IMR-90 (cell line): Measurements from ENCODE around the gene TMEM163. TPM values are rescaled to one million over a fixed set of nuclear protein-coding genes. Genes with fewer than 3 reads are reported as not detected.

Experiments
- ATAC-seq: fragments of 200-7000 bp; cut with Tn5 transposase; 2 replicates; pipeline ENCODE4 v1.9.1; 2020; ENCODE audit warnings: low read depth, mild to moderate bottlenecking, moderate library complexity
- BruUV-seq: library from RNA; stranded (reverse); fragments of 400-500 nt; replicated peaks from 2 replicates; lab custom pipeline; 2021; lab: Mats Ljungman, UMichigan
- CTCF ChIA-PET: fragments of 300-600 bp; formaldehyde crosslinking; extraction: SDS; loops from one replicate; lab custom pipeline; 2021; ENCODE audit warnings: antibody characterized with exemption; lab: Yijun Ruan, JAX
- POLR2A ChIA-PET: fragments of 300-600 bp; sonication (Branson Sonifier 250); formaldehyde crosslinking; loops from one replicate; lab custom pipeline; 2022; ENCODE audit warnings: antibody characterized with exemption; ENCODE audit not compliant: unreplicated experiment; lab: Charles Lee
- DNase-seq: peaks from one replicate; pipeline ENCODE4 v3.0.0; 2013
- H2AFZ ChIP-seq: replicated peaks from 2 replicates; pipeline ENCODE3; 2013; ENCODE audit warnings: low read length, mild to moderate bottlenecking; ENCODE audit not compliant: poor library complexity
- H2AK5ac ChIP-seq: 2 replicates; pipeline ENCODE4 v1.6.1; 2013; ENCODE audit warnings: low read depth, low read length, inconsistent platforms
- H2AK9ac ChIP-seq: replicated peaks from 2 replicates; pipeline ENCODE3; 2013; ENCODE audit warnings: mild to moderate bottlenecking, low read depth, low read length, moderate library complexity; ENCODE audit not compliant: poor library complexity
- H2BK120ac ChIP-seq: 2 replicates; pipeline ENCODE4 v1.6.1; 2013; ENCODE audit warnings: low read depth, low read length, inconsistent platforms
- H2BK15ac ChIP-seq: 3 replicates; pipeline ENCODE4 v1.6.1; 2013; ENCODE audit warnings: low read depth, low read length, inconsistent platforms
- H2BK20ac ChIP-seq: 2 replicates; pipeline ENCODE4 v1.6.1; 2013; ENCODE audit warnings: low read depth, mild to moderate bottlenecking, inconsistent platforms, low read length, moderate library complexity
- H2BK5ac ChIP-seq: 2 replicates; pipeline ENCODE4 v1.6.1; 2013; ENCODE audit warnings: mild to moderate bottlenecking, low read depth, low read length, inconsistent platforms; ENCODE audit not compliant: poor library complexity, severe bottlenecking
- H3K14ac ChIP-seq: replicated peaks from 2 replicates; pipeline ENCODE4 v1.6.1; 2013; ENCODE audit warnings: low read depth, low read length, inconsistent platforms
- H3K18ac ChIP-seq: 2 replicates; pipeline ENCODE4 v1.6.1; 2013; ENCODE audit warnings: low read depth, low read length, control low read depth
- H3K23ac ChIP-seq: 2 replicates; pipeline ENCODE4 v1.6.1; 2013; ENCODE audit warnings: low read depth, low read length, inconsistent platforms
- H3K27ac ChIP-seq: 2 replicates; pipeline ENCODE4 v1.5.1; 2013; ENCODE audit warnings: mild to moderate bottlenecking, control low read depth, low read length; ENCODE audit not compliant: insufficient read depth
- H3K27me3 ChIP-seq: 2 replicates; pipeline ENCODE4 v1.6.1; 2013; ENCODE audit warnings: low read length; ENCODE audit not compliant: control insufficient read depth, insufficient read depth
- H3K36me3 ChIP-seq: 2 replicates; pipeline ENCODE4 v1.6.1; 2013; ENCODE audit warnings: low read length, mixed read lengths; ENCODE audit not compliant: control insufficient read depth, insufficient read depth
- H3K4ac ChIP-seq: 2 replicates; pipeline ENCODE4 v1.6.1; 2013; ENCODE audit warnings: low read depth, low read length, inconsistent platforms
- H3K4me1 ChIP-seq: 2 replicates; pipeline ENCODE4 v1.6.1; 2013; ENCODE audit warnings: low read length, mixed read lengths; ENCODE audit not compliant: control insufficient read depth, insufficient read depth
- H3K4me2 ChIP-seq: 2 replicates; pipeline ENCODE4 v1.6.1; 2013; ENCODE audit warnings: low read depth, mild to moderate bottlenecking, control low read depth, low read length, moderate library complexity
- H3K4me3 ChIP-seq: 2 replicates; pipeline ENCODE4 v1.5.1; 2013; ENCODE audit warnings: low read depth, mild to moderate bottlenecking, control low read depth, low read length, moderate library complexity; ENCODE audit not compliant: insufficient read depth
- H3K56ac ChIP-seq: 2 replicates; pipeline ENCODE4 v1.6.1; 2013; ENCODE audit warnings: low read length, inconsistent platforms; ENCODE audit not compliant: insufficient read depth; ENCODE audit errors: extremely low read depth
- H3K79me1 ChIP-seq, 2 experiments: 2 replicates each; pipeline ENCODE4 v1.6.1; 2013; ENCODE audit warnings: low read length in 2 of 2, inconsistent platforms in 1 of 2, low read depth in 1 of 2
- H3K9ac ChIP-seq: 2 replicates; pipeline ENCODE4 v1.6.1; 2013; ENCODE audit warnings: low read depth, low read length, control low read depth
- H3K9me1 ChIP-seq: 2 replicates; pipeline ENCODE4 v1.6.1; 2013; ENCODE audit warnings: low read length, inconsistent platforms; ENCODE audit not compliant: insufficient read depth
- H3K9me3 ChIP-seq: 2 replicates; pipeline ENCODE4 v1.6.1; 2013; ENCODE audit warnings: low read length; ENCODE audit not compliant: control insufficient read depth, insufficient read depth
- H4K20me1 ChIP-seq: 2 replicates; pipeline ENCODE4 v1.6.1; 2013; ENCODE audit warnings: low read length, inconsistent platforms; ENCODE audit not compliant: insufficient read depth
- H4K5ac ChIP-seq: 2 replicates; pipeline ENCODE4 v1.6.1; 2013; ENCODE audit warnings: mild to moderate bottlenecking, low read depth, low read length, control low read depth
- H4K8ac ChIP-seq, 2 experiments: 2 replicates each; pipeline ENCODE4 v1.6.1; 2013; ENCODE audit warnings: low read depth in 2 of 2, low read length in 2 of 2, control low read depth in 1 of 2, inconsistent platforms in 1 of 2
- H4K91ac ChIP-seq: 2 replicates; pipeline ENCODE4 v1.6.1; 2013; ENCODE audit warnings: low read depth, low read length, inconsistent platforms; ENCODE audit not compliant: insufficient read depth
- CEBPB ChIP-seq: IDR thresholded peaks from 2 replicates; pipeline ENCODE4 v1.6.1; 2012; ENCODE audit warnings: low read depth, low read length, improper control_type of control experiment
- CHD1 ChIP-seq: IDR thresholded peaks from 2 replicates; pipeline ENCODE4 v1.6.1; 2012; ENCODE audit warnings: low read depth, low read length, improper control_type of control experiment
- CTCF ChIP-seq: conservative IDR thresholded peaks from 2 replicates; pipeline ENCODE4 v1.5.1; 2012; ENCODE audit warnings: mild to moderate bottlenecking, low read depth, low read length, improper control_type of control experiment
- FOS ChIP-seq: fragments of 150-350 bp; IDR thresholded peaks from 2 replicates; pipeline ENCODE4 v1.6.1; 2016; ENCODE audit warnings: low read depth, low read length
- MAZ ChIP-seq: IDR thresholded peaks from 2 replicates; pipeline ENCODE4 v1.6.1; 2012; ENCODE audit warnings: low read depth, mild to moderate bottlenecking, low read length, improper control_type of control experiment, moderate library complexity, borderline replicate concordance
- MXI1 ChIP-seq: IDR thresholded peaks from 2 replicates; pipeline ENCODE4 v1.6.1; 2012; ENCODE audit warnings: low read depth, mild to moderate bottlenecking, low read length, moderate library complexity, borderline replicate concordance
- NFE2L2 ChIP-seq: fragments of 150-350 bp; IDR thresholded peaks from 2 replicates; pipeline ENCODE4 v1.6.1; 2016; ENCODE audit warnings: low read depth, mild to moderate bottlenecking, low read length
- RAD21 ChIP-seq: IDR thresholded peaks from 2 replicates; pipeline ENCODE4 v1.6.1; 2012; ENCODE audit warnings: low read length, improper control_type of control experiment
- RCOR1 ChIP-seq: IDR thresholded peaks from 2 replicates; pipeline ENCODE4 v1.6.1; 2012; ENCODE audit warnings: mild to moderate bottlenecking, low read length, improper control_type of control experiment; ENCODE audit not compliant: insufficient replicate concordance
- SMC3 ChIP-seq: fragments of 150-350 bp; IDR thresholded peaks from 2 replicates; pipeline ENCODE4 v1.6.1; 2016; ENCODE audit warnings: low read depth, mild to moderate bottlenecking, antibody characterized with exemption, low read length, moderate library complexity
- WGBS, 2 experiments: methylation state at CpG; one replicate each; pipeline versions ENCODE4 v1.1.5 to v1.1.7; 2013; ENCODE audit warnings: missing lambda C conversion rate in 2 of 2; ENCODE audit not compliant: insufficient read length in 1 of 2; ENCODE audit errors: extremely low coverage in 2 of 2; 5-methylcytosine and 5-hydroxymethylcytosine counted together
- dilution Hi-C: fragments of 300-500 bp; cut with HindIII; formaldehyde crosslinking; loops from one replicate; pipeline ENCODE4 v1.14.3; 2018; ENCODE audit warnings: low sequenced_read_pairs; ENCODE audit not compliant: unreplicated experiment
- in situ Hi-C: fragments of 300-500 bp; cut with MboI; formaldehyde crosslinking; loops from 3 replicates; pipeline ENCODE4 v1.14.3; 2019; ENCODE audit warnings: low sequenced_read_pairs, inconsistent platforms, mixed read lengths
- intact Hi-C: fragments of 100-400 bp; cut with micrococcal nuclease; formaldehyde crosslinking; loops from 2 replicates; pipeline ENCODE4 v1.10.0; 2022
- polyA plus RNA-seq, 3 experiments: library from polyadenylated mRNA; depleted of rRNA; stranded (reverse); fragments of >200 nt; gene quantifications; 2 replicates each; pipeline ENCODE4 v1.2.3, GENCODE V29; 2012; ENCODE audit warnings: low replicate concordance in 1 of 3
- total RNA-seq: library from RNA; depleted of rRNA; stranded (reverse); fragments of >200 nt; gene quantifications from 2 replicates; pipeline ENCODE4 v1.2.3, GENCODE V29; 2012
- TF ChIP-seq, protein P1 (sequence below): fragments of 150-350 bp; IDR thresholded peaks from 2 replicates; pipeline ENCODE4 v1.6.1; 2017; ENCODE audit warnings: mild to moderate bottlenecking, antibody characterized with exemption, low read length, low read depth
- TF ChIP-seq, protein P2 (sequence below): fragments of 150-350 bp; IDR thresholded peaks from 2 replicates; pipeline ENCODE4 v1.6.1; 2016; ENCODE audit warnings: low read depth, mild to moderate bottlenecking, low read length, moderate library complexity, borderline replicate concordance

The TMEM163 gene
- total and polyA plus RNA-seq, 2 of the 4 experiments (the other 2 are of a cell fraction) = not detected

DNA sequence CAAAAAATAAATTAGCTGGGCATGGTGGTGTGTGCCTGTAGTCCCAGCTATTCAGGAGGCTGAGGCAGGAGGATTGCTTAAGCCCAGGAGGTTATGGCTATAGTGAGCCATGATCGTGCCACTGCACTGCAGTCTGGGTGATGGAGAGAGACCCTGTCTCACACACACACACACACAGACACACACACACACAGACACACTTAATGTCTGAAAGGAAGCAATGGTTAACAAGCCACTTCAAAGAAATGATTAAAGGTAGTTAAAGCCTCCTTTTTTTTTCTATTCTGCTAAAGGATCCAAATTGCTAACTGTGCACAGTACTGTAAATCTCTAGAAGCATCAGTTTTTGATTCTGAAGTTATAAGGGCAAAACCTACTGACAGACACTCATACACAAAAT, 211.1 kb downstream of the TMEM163 start:
- Histone ChIP-seq H2AFZ (no peak overlapping the region), H3K27ac (no peak overlapping the region), H3K23ac (no peak overlapping the region), H3K18ac (no peak overlapping the region), H3K56ac (no peak overlapping the region), H3K14ac (no peak overlapping the region), H2BK20ac (no peak overlapping the region), H2AK5ac (no peak overlapping the region), H3K4me3 (no peak overlapping the region), H3K4me1 (no peaks in the 10 kb centered on the region), H2BK15ac (no peak overlapping the region), H3K9me1 (no peaks in the 10 kb centered on the region), H3K36me3 (no peaks in the 10 kb centered on the region), H4K91ac (no peak overlapping the region), H3K9me3 (no peaks in the 10 kb centered on the region), H3K27me3 (peaks cover 19% of the 10 kb centered on the region), H2BK5ac (no peak overlapping the region), H3K4me2 (no peak overlapping the region), H3K9ac (no peak overlapping the region), H3K4ac (no peak overlapping the region), H2AK9ac (no peak overlapping the region), H4K8ac (no peak overlapping the region), H4K5ac (no peak overlapping the region), H4K20me1 (no peaks in the 10 kb centered on the region), H3K79me1 (no peaks in the 10 kb centered on the region), H2BK120ac (no peak overlapping the region)
- ATAC-seq (no peak), DNase-seq (no peak)
- WGBS, 2 experiments = no CpG with 5 or more reads among the region's 1 CpG
- dilution Hi-C loops (no loop called here), intact Hi-C loops (no loop called here), in situ Hi-C loops (no loop called here)
- POLR2A ChIA-PET = no interaction called here
- CTCF ChIA-PET = no interaction called here
- TF ChIP-seq CEBPB = no peak
- TF ChIP-seq, protein P1, sequence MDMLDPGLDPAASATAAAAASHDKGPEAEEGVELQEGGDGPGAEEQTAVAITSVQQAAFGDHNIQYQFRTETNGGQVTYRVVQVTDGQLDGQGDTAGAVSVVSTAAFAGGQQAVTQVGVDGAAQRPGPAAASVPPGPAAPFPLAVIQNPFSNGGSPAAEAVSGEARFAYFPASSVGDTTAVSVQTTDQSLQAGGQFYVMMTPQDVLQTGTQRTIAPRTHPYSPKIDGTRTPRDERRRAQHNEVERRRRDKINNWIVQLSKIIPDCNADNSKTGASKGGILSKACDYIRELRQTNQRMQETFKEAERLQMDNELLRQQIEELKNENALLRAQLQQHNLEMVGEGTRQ = no peak
- no peak for TF ChIP-seq MXI1
- no peak for TF ChIP-seq RAD21
- TF ChIP-seq, protein P2, sequence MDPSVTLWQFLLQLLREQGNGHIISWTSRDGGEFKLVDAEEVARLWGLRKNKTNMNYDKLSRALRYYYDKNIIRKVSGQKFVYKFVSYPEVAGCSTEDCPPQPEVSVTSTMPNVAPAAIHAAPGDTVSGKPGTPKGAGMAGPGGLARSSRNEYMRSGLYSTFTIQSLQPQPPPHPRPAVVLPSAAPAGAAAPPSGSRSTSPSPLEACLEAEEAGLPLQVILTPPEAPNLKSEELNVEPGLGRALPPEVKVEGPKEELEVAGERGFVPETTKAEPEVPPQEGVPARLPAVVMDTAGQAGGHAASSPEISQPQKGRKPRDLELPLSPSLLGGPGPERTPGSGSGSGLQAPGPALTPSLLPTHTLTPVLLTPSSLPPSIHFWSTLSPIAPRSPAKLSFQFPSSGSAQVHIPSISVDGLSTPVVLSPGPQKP = no peak
- no peak for TF ChIP-seq MAZ
- TF ChIP-seq CHD1 = no peak
- no peak for TF ChIP-seq FOS
- TF ChIP-seq RCOR1 = no peak
- no peak for TF ChIP-seq CTCF
- no peak for TF ChIP-seq SMC3
- no peak for TF ChIP-seq NFE2L2
- no TSS peak for BruUV-seq
